GM18861 (cell line): ENCODE results near the gene STXBP2.
"Not testable (repeated sequence)": the region's sequence is repeated elsewhere in the genome, so short reads cannot be mapped to it uniquely, and the experiment has no call there.

Experiments used
- ATAC-seq: cut with Tn5 transposase; IDR thresholded peaks from one replicate; pipeline ENCODE4 v1.9.1; 2021; ENCODE audit not compliant: unreplicated experiment

Gene STXBP2

DNA sequence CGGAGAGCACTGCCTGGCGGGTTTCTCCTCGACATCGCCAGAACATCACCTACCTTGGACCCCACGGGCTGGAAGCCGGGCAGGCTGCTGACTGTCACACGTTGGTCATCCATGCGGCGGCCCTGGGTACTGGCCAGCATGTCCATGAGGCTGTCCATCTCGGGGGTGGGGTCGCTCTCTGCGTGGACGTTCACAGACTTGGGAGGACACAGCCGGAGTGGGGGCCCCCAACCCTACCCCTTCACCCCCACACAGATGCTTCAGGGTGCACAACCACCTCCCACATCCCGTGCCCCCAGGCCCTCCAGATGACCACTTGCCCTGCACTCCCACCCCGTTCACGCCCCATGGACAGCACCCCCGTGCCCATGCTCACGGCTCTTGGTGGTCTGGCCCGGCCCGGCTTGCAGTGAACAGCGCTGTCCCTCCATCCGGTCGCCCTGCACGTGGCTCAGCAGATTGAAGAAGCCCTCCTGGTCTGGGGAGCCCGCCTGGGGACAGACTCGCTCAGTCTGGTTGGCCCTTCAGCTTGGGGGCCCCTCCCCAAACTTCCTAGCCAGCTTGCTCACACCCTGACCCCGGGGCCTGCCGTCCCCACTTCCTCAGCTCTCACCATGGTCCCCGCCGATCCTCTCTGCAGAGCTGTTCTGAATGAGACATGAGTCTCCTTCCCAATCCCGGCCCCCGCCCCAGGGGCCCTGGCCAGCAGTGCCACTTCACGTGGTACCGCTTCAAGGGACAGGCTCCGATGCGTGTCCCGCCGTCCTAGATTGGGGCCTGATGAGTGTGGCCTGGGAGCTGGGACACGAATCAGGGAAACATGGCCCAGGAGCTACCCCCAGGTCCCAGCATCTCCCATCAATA is 4.3 kb upstream of the STXBP2 start:
- ATAC-seq: no peak

DNA sequence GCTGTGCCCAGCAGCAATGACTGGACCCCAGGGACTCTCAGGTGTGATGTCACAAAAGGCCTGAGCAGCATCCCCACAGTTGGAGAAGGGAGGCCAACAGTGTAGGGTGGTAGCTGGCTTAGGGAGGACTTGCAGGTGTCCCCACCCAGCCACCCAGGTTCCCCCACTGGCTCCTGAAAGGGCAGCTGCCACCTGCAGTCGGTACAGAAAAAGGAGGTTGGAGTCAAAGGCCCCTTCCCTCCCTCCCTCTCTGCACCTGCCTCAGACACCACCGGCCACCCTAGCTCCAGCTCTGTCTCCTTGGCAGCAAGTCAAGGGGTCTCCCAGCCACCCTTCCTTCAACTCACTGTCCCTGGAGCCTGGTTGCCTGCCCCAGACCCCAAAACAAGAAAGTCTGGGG is 3.2 kb upstream of the STXBP2 start, which contains the start of gene PCP2:
Gene PCP2, minus strand, starts transcription at position 22 of the 400 bp plus-strand sequence. CDS start 262 bp downstream, outside the sequence.
- no peak for ATAC-seq

DNA sequence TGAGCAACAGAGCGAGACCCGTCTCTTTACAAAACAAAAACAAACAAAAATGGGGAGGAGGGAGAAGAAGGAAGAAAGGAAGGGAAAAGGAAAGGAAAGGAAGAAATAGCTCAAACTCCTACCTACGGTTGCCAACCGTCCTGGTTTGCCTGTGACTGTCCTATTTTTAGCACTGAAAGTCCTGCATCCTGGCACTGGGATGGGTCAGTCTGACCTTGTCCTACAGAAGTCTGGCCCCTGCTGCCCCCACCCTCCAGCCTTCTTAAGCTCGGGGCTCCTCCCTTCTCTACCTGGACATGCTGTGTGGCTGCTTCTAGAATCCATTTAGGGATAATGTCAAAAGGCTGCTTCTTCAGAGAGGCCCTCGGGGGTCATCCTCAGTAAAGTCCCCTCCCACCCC is 1.2 kb upstream of the STXBP2 start:
- ATAC-seq: no peak

DNA sequence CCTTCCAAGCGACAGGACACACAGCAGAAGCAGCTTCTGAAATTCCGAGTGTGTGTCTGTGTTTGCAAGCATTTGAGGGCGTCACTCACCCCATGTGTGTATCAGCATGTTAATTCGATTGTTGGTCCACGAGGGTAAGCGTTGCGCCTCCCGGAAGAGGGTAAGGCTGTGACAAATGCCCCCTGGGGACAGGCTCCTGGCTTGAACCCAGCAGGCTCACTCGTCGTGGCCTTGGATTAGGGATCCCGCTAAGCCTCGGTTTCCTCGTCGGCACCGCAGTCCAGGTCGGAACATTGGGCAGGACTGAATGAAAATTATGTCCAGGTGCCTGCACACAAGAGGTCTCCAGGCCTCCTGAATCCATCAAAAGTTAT is 606 bp upstream of the STXBP2 start:
- no peak for ATAC-seq

DNA sequence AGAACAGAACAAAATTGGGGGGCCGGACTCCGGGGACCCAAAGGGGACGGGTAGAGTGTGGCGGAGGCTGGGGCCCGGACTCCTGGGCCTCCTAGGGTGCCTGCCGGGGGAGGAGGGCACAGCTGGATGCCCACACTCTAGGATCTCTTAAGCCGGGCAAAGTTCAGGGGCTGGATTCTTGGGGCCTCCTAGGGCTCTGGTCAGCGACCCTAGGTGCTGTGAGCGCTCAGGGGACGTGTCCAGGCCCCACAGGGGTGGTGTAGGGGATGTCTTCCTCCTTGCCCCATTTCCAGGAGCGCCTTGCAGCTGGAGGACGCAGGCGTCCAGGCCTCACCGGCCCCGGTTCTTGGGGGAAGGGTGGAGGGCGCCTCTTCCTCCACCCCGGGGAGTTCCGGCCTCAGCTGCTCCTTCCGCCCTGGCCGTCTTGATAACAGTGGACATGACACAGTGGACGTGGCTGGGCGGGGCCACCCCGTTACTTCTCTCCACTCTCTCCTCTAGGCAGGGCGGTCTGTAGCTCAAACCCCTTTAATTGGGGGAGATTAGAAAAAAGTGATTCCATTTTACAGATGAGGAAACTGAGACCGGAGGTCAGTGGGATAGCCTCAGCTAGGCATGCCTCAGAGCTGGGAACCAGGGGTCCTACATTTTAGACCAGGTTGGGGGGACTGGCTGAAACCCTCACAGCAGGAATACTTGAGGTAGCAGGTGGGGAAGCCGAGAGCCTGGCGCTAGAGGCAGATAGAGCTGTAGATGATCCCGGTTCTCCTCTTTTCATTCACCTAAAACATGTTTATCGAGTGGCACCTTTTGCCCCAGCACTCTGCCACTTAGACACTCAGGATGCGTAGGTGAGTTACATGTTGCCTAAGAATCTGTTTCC is 705 bp downstream of the STXBP2 start:
- ATAC-seq: no peak

DNA sequence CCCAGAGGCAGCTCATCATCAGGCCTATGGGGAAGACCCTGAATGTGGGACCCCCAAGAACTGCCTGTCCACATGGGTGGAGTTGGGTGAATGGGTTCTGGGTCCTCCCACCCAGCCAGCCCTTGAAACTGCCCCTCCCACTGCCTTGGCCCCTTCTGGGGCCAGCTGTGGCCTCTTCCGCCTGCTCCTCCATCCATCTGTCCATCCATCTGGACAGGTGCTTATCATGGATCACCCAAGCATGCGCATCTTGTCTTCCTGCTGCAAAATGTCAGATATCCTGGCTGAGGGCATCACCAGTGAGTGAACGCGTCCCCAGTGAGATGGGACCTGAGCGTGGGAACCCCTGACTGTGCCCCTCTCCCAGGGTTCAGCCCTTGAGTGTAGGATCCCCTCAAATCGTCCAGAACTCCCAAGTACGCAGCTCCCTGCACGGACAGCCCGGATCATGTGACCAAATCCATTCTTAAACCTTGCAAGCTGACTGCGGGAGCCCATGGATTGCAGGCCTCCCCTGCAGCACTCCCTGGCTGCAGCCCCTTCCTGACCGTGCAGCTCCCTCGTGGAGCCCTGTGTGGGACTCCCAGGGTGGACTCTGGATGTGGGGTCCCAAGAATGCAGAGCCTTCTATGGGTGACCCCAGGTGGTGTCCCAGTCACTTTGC is 2.0 kb downstream of the STXBP2 start:
- ATAC-seq: no peak

DNA sequence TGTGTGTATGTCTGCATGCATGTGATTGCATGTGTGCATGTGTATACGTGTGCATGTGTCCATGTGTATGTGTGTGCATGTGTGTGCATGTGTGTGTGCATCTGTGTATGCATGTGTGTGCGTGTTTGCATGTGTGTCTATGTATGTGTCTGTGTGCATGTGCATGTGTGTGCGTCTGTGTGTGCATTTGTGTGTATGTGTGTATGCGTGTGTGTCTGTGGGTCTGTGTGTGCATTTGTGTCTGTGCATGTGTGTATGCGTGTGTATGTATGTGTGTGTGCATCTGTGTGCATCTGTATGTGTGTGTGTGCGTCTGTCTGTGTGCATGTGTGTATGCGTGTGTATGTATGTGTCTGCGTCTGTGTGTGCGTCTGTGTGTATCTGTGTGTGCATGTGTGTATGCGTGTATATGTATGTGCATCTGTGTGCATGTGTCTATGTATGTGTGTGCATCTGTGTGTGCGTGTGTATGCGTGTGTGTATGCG is 3.0 kb downstream of the STXBP2 start:
- no peak for ATAC-seq

DNA sequence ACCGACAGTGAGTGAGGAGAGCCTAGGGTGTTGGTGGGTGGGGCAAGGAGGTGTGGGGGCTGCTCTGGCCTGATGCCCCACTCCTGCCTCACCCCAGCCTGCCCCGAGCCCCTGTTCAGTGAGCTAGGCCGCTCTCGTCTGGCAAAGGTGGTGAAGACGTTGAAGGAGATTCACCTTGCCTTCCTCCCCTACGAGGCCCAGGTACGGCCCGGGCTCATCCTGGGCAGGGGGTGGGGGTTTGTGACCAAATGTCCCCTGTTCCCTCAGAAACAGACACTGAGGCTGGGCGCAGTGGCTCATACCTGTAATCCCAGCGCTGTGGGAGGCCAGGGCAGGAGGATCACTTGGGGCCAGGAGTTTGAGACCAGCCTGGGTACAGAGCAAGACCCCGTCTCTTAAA is 3.9 kb downstream of the STXBP2 start:
- no peak for ATAC-seq

DNA sequence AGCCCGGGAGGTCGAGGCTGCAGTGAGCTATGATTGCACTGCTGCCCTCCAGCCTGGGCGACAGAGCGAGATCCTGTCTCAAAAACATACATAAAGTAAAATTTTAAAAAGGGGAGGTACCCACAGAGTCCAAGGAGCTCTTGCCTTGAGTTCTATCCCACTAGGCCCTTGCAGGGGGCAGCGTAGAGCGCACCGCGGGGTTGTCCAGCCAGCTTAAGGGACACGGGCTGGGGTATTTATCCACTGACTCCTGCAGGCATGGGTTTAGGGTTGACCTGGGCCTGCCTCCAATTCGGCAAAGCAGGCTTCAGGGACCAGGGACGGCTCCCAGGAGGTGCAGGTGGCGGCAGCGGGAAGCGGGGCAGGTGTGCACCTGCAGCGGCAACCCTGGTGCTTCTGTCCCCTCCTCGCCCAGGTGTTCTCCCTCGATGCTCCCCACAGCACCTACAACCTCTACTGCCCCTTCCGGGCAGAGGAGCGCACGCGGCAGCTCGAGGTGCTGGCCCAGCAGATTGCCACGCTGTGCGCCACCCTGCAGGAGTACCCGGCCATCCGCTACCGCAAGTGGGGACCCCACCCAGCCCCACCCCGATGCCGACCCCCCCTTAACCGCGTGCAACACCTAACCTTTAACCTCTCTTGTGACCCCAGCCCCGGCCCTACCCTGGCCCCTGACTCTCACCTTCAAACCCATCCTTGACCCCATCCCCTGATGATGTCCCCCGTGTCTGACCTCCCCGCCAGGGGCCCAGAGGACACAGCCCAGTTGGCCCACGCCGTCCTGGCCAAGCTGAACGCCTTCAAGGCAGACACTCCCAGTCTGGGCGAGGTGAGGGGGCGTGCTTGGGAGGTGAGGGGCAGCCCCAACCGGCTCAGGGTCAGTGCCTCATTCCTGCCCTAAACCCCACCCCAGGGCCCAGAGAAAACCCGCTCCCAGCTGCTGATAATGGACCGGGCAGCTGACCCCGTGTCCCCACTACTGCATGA is 4.7 kb downstream of the STXBP2 start:
- no peak for ATAC-seq

DNA sequence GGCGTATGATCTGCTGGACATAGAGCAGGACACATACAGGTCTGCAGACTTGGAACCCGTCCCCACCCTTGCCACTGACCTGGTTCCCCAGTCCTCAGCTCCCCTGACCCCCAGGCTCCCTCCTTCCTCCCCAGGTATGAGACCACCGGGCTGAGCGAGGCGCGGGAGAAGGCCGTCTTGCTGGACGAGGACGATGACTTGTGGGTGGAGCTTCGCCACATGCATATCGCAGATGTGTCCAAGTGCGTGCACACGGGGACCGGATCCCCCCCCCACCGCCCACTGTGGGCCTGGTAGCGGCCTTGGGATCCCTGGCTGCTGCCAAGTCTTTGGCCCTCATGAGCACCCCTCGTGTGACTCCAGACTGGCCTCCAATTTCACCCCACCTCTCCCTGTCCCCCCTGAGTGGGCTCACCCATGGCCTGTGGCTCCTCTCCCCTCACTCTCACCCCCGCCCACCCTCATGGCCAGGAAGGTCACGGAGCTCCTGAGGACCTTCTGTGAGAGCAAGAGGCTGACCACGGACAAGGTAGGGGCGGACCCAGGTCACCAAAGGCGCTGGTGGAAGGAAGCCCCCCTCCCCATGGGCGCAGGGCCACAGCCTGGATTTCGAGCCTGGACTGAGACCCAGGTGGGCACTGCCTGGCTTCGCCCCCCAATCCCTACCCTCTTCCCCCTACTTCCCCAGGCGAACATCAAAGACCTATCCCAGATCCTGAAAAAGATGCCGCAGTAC is 5.6 kb downstream of the STXBP2 start:
- ATAC-seq: no peak

DNA sequence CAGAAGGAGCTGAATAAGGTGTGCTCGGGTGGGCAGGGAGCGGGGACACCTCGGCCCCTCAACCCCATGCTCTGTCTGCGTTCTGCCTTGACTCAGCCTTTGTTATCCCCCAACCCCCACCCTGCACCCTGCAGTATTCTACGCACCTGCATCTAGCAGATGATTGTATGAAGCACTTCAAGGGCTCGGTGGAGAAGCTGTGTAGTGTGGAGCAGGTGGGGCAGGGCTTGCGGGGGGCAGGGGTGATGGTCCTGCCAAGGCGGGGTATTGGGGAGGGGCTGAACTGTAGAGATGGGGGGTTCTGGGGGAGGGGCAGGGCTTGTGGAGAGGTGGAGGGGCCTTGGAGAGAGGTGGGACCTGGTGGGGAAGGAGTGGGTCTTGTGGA is 6.1 kb downstream of the STXBP2 start:
- ATAC-seq: no peak

DNA sequence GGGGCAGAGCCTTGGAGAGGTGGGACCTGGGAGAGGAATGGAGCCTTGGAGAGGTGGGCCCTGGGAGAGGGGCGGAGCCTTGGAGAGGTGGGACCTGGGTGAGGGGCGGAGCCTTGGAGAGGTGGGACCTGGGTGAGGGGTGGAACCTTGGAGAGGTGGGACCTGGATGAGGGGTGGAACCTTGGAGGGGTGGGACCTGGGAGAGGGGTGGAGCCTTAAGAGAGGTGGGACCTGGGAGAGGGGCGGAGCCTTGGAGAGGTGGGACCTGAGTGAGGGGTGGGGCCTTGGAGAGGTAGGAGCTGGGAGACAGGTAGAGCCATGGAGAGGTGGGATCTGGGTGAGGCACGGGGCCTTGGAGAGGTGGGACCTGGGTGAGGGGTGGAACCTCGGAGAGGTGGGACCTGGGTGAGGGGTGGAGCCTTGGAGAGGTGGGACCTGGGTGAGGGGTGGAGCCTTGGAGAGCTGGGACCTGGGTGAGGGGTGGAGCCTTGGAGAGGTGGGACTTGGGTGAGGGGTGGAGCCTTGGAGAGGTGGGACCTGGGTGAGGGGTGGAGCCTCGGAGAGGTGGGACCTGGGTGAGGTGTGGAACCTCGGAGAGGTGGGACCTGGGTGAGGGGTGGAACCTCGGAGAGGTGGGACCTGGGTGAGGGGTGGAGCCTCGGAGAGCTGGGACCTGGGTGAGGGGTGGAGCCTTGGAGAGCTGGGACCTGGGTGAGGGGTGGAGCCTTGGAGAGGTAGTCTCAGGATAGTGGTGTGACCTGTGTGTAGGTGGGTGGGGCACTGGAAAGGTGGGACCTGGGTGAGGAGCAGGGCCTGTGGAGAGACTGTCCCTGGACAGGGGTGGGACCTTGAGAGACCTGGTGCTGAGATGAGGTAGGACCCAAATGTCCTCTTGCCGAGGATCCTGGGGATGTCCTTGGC is 7.0 kb downstream of the STXBP2 start:
- not testable (repeated sequence) for ATAC-seq

DNA sequence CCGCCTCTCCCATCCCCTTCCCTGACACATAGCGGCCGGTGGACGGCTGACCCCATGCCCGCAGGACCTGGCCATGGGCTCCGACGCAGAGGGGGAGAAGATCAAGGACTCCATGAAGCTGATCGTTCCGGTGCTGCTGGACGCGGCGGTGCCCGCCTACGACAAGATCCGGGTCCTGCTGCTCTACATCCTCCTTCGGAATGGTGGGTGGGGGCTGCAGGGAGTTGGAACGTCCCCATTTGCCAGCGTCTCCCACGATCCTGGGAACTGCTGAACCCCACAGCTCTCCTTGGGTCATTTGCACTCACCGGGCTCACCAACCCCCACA is 7.6 kb downstream of the STXBP2 start:
- ATAC-seq: no peak

DNA sequence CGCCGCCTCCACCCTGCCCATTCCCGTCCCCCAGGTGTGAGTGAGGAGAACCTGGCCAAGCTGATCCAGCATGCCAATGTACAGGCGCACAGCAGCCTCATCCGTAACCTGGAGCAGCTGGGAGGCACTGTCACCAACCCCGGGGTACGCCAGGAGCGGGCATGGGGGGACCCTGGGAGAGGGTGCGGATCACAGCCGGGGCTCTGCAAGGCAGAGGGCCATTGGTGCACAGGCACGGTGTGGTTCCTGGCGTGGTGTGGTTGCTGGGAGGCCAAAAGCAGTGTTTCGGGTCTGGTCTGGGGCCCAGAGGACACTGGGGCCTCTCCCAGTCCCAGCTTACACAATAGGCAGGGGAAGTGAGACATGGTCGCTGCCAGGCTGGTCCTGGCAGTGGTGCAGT is 8.3 kb downstream of the STXBP2 start:
- ATAC-seq: no peak

DNA sequence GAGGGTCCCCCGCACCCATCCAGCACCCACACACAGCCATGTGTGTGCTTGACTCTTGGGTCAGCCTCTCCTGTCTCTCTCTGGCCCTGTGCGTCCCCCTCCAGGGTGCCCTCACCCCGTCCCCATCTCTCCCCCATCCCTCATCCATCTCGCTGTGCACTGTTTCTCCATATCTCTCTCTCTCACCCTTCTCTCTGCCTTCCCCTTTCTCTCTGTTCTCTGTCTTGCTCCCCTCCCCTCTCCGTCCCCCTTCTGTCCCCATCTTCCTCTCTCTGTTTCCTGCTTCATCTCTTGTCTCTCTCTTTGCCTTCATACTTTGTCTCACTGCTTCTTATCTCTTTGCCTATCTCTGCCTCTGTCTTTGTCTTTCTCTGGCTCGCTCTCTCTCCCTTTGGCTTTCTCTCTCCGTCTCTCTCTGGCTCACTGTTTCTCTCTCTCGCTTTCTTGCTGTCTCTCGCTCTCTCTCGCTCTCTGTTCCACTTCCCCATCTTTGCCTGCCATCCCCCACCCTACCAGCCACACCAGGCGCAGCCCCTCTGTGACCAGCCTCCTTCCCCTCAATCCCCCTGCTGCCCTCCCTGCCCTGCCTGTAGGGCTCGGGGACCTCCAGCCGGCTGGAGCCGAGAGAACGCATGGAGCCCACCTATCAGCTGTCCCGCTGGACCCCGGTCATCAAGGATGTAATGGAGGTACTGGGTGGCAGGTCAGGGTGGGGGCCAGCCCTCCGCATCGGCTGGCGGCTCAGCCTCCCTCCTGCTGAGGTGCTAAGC is 8.9 kb downstream of the STXBP2 start:
- ATAC-seq: no peak

DNA sequence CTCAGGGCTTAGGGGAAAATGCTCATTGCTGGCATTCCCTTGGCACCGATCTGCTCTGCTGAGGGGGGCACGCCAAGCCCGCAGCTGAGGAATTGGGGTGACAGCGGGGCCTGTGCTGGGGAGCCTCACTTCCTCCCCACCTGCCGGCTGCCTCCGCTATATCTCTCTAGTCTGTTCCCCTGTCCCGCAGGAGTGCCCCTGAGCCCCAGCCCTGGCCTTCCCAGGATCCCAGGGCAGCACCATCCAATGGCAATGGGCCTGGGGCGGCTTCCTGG is 9.5 kb downstream of the STXBP2 start:
- no peak for ATAC-seq

DNA sequence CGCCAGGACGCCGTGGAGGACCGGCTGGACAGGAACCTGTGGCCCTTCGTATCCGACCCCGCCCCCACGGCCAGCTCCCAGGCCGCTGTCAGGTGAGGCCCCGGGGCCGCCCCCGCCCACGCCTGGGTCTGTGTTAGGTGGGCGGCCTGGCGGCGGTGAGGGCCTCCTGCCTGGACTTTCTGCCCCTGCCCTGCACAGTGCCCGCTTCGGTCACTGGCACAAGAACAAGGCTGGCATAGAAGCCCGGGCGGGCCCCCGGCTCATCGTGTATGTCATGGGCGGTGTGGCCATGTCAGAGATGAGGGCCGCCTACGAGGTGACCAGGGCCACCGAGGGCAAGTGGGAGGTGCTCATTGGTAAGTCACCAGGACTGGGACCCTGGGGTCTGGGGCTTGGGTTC is 10.2 kb downstream of the STXBP2 start:
- no peak for ATAC-seq
